ENCODE data around the gene MAGI2. TPM values are rescaled to one million over a fixed set of nuclear protein-coding genes. Genes with fewer than 3 reads are reported as not detected.
"Not testable (repeated sequence)": the region's sequence is repeated elsewhere in the genome, so short reads cannot be mapped to it uniquely, and the experiment has no call there.

MAGI2 gene
- total RNA-seq, 4 donors from 2014 or later, result 0.23 to 5.5 (median 0.45) TPM

DNA sequence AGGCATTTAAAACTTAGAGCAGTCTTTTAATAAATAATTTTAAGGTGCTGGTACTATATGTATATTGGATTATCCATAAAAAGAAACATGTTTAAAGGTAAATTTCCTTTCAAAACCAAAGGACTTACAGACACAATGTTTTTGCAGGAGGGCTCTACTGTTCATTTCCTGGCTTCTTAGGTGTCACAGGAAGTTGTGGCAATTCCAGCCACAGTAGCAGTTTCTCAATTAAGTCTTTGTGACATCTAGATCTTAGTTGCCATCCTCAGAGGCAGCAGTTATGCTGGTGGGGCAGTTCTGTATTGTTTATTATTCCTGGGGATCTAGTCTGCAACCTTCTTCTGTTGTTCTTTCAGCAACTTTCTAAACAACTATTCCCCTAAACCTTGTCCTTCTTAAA, 460.1 kb downstream of the MAGI2 start:
- Histone ChIP-seq H3K9me3 (no peaks in the 10 kb centered on the region), H3K36me3 (no peaks in the 10 kb centered on the region), H3K27me3 (no peaks in the 10 kb centered on the region), H3K27ac (no peak overlapping the region), H3K4me3 (no peak overlapping the region), H3K4me1 (no peaks in the 10 kb centered on the region)
- intact Hi-C loops (cut with DNase I), result no loop called here
- no peak for TF ChIP-seq POLR2A (IDR thresholded peaks at IDR 0.05)
- TF ChIP-seq, protein P1, sequence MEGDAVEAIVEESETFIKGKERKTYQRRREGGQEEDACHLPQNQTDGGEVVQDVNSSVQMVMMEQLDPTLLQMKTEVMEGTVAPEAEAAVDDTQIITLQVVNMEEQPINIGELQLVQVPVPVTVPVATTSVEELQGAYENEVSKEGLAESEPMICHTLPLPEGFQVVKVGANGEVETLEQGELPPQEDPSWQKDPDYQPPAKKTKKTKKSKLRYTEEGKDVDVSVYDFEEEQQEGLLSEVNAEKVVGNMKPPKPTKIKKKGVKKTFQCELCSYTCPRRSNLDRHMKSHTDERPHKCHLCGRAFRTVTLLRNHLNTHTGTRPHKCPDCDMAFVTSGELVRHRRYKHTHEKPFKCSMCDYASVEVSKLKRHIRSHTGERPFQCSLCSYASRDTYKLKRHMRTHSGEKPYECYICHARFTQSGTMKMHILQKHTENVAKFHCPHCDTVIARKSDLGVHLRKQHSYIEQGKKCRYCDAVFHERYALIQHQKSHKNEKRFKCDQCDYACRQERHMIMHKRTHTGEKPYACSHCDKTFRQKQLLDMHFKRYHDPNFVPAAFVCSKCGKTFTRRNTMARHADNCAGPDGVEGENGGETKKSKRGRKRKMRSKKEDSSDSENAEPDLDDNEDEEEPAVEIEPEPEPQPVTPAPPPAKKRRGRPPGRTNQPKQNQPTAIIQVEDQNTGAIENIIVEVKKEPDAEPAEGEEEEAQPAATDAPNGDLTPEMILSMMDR (IDR thresholded peaks at IDR 0.05), result no peak
- no peak for DNase-seq

DNA sequence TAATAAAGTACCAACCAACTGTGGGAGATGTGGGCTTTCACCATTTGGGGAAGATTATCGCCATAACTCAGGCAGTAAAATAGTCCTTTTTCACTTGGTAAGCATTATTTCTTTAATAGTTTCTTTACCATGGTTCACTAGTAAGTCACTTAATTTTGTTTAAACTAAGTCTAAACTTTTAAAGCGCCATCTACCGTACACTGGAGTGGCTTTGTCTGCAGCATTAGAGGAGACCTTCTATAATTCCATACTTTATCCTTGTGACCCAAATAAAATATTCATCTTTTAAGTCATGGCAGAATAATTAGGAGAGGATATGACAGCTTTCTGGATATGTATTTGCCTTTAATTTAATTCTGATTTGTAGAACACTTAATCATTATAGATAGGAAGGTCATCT, 468.0 kb downstream of the MAGI2 start:
- no peak for TF ChIP-seq POLR2A (IDR thresholded peaks at IDR 0.05)
- TF ChIP-seq, protein P1 (IDR thresholded peaks at IDR 0.05), result no peak
- Histone ChIP-seq H3K4me3 (no peak overlapping the region), H3K27me3 (no peaks in the 10 kb centered on the region)

DNA sequence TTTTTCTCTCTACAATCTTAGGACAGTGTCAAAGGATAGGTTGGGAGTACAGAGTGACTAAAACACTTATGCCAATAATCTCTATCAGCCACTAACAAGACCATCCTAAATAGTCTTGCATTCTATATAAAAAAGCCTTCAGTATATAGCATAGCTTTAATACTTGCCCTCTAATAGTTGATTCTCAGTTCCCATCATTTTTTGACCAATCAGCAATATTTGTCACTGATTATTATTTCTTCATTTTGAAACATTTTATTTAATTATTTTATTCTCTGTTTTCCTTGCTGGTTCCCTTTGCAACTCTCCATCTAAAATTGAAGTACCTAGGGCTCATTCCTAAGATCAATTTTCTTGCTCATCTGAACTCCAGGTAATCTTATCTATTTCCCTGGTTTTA, 470.0 kb downstream of the MAGI2 start:
- no peaks in the 10 kb centered on the region for H3K27me3 ChIP-seq
- H3K4me3 ChIP-seq, result no peak overlapping the region
- H3K27ac ChIP-seq, result no peak overlapping the region
- H3K36me3 ChIP-seq, result no peaks in the 10 kb centered on the region
- intact Hi-C loops (cut with DNase I), result no loop called here
- DNase-seq, result no peak
- H3K9me3 ChIP-seq, result no peaks in the 10 kb centered on the region
- no peaks in the 10 kb centered on the region for H3K4me1 ChIP-seq
- no peak for TF ChIP-seq POLR2A (IDR thresholded peaks at IDR 0.05)
- TF ChIP-seq, protein P1 (IDR thresholded peaks at IDR 0.05), result no peak

More for the DNA sequence above, 468.0 kb downstream of the MAGI2 start:
- intact Hi-C loops (cut with DNase I), result no loop called here
- 71 to 74% methylated on average over 3 of the region's 3 CpGs for WGBS, 2 donors
- Histone ChIP-seq H3K36me3 (no peaks in the 10 kb centered on the region), H3K27ac (no peak overlapping the region), H3K9me3 (no peaks in the 10 kb centered on the region), H3K4me1 (no peaks in the 10 kb centered on the region)
- DNase-seq, result no peak

DNA sequence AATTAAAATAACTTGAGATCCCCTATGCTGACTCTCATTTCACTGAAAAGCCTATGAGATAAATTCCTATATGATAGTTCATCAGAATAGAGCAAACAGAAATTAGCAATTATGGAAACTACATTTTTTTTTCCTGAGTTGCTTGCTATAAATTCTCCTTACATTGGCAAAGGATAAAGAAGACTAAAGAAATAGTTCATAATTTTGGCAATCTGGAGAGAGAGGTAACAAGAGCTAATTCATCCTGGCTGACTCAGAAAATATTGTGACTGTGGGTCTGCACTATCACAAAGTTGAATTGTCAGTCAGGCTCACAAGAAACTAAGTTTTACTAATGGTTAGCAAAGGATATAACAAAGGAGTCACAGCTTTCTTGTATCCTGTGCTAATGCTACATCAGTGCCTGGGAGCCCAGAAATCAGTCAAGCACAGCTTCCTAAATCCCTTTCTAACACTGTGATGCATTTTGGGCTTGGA, 483.0 kb downstream of the MAGI2 start:
- Histone ChIP-seq H3K27me3 (no peaks in the 10 kb centered on the region), H3K27ac (no peak overlapping the region), H3K36me3 (no peaks in the 10 kb centered on the region), H3K9me3 (no peaks in the 10 kb centered on the region), H3K4me3 (no peak overlapping the region), H3K4me1 (no peaks in the 10 kb centered on the region)
- no peak for TF ChIP-seq POLR2A (IDR thresholded peaks at IDR 0.05)
- TF ChIP-seq, protein P1 (IDR thresholded peaks at IDR 0.05), result no peak
- no peak for DNase-seq
- intact Hi-C loops (cut with DNase I), result no loop called here

DNA sequence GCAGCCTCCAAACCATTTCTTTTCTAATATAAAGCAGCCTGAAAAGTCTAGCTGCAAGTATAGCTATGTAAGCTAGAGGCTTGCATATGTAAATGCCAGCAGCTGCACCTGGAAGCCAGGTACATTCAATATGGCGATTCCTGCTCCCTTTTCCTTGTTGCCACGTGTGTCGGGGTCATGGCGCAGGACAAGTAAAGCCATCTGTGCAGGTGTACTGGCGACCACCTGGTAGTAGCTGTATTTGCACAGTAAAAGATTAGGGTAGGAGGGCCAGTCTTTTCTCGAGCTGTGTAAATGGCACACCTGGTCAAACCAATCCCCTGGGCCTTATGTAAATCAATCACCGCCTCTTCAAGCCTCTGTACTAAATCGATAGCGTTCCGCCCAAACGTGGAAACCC, 484.5 kb downstream of the MAGI2 start:
- TF ChIP-seq POLR2A (IDR thresholded peaks at IDR 0.05), result no peak
- TF ChIP-seq, protein P1 (IDR thresholded peaks at IDR 0.05), result no peak
- no peaks in the 10 kb centered on the region for H3K9me3 ChIP-seq
- H3K27me3 ChIP-seq, result no peaks in the 10 kb centered on the region
- no peak for DNase-seq
- H3K4me3 ChIP-seq, result no peak overlapping the region
- H3K27ac ChIP-seq, result no peak overlapping the region
- no peaks in the 10 kb centered on the region for H3K4me1 ChIP-seq
- WGBS, 2 donors, result 85 to 91% methylated on average over 10 to 11 of the region's 11 CpGs
- no peaks in the 10 kb centered on the region for H3K36me3 ChIP-seq
- intact Hi-C loops (cut with DNase I), result no loop called here

DNA sequence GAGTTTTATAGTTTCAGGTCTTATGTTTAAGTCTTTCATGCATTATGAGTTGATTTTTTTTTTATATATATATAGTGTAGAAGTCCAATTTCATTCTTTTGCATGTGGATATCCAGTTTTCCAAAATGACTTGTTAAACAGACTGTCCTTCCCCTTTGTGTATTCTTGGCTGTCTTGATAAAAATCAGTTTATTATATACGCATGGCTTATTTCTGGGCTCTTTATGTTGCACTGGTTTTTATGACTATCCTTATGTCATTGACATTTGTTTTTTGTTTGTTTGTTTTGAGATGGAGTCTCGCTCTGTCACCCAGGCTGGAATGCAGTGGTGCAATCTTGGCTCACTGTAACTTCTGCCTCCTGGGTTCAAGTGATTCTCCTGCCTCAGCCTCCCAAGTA, 485.9 kb downstream of the MAGI2 start:
- intact Hi-C loops (cut with DNase I); DNase-seq; H3K9me3 ChIP-seq; H3K27me3 ChIP-seq; H3K4me1 ChIP-seq; H3K4me3 ChIP-seq; H3K27ac ChIP-seq; H3K36me3 ChIP-seq: not testable (repeated sequence)
- WGBS, 2 donors, result 80 to 95% methylated on average over 2 of the region's 2 CpGs

All from esophagus squamous epithelium (tissue), 5 donors.